GM06990 (cell line): ENCODE results near the gene DNAI2.
"Not testable (repeated sequence)": the region's sequence is repeated elsewhere in the genome, so short reads cannot be mapped to it uniquely, and the experiment has no call there.

ENCODE experiments used
- DNase-seq: peaks from one replicate; pipeline ENCODE4 v3.0.0-alpha.2; 2011; ENCODE audit not compliant: insufficient read length; ENCODE audit errors: extremely low read depth
- H3K27me3 ChIP-seq: replicated peaks from 2 replicates; pipeline ENCODE4 v1.6.0; 2011; ENCODE audit warnings: low read length; ENCODE audit not compliant: control insufficient read depth, insufficient read depth
- H3K36me3 ChIP-seq: 2 replicates; pipeline ENCODE4 v1.5.1; 2011; ENCODE audit warnings: low read length; ENCODE audit not compliant: control insufficient read depth, insufficient read depth
- H3K4me3 ChIP-seq: replicated peaks from 2 replicates; pipeline ENCODE4 v1.5.1; 2011; ENCODE audit warnings: low read depth, mild to moderate bottlenecking, control low read depth, low read length
- TF ChIP-seq, protein P1 (sequence below): IDR thresholded peaks from 2 replicates; pipeline ENCODE4 v1.5.1; 2011; ENCODE audit warnings: low read length, control low read depth, mild to moderate bottlenecking, inconsistent platforms; ENCODE audit not compliant: insufficient read depth, poor library complexity, severe bottlenecking

Gene DNAI2

DNA sequence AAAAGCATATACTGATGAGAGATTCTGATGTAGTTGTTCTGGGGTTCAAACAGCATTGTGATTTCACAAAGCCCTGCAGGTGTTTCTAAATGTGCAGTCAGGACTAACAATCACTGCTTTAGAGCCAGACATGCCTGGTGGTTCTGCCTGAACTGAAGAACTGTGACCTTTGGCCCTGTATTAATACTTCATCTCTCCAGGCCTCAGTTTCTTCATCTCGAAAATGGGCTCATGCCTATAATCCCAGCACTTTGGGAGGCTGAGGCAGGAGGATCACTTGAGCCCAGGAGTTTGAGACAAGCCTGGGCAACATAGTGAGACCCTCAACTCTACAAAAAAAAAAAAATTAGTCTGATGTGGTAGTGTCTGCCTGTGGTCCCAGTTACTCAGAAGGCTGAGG lies 3.9 kb downstream of the DNAI2 start:
- no peak for DNase-seq
- Histone ChIP-seq H3K27me3 (no peaks in the 10 kb centered on the region; the same call in 1 of the 2 replicates), H3K4me3 (no peak overlapping the region), H3K36me3 (no peaks in the 10 kb centered on the region)
- TF ChIP-seq, protein P1, sequence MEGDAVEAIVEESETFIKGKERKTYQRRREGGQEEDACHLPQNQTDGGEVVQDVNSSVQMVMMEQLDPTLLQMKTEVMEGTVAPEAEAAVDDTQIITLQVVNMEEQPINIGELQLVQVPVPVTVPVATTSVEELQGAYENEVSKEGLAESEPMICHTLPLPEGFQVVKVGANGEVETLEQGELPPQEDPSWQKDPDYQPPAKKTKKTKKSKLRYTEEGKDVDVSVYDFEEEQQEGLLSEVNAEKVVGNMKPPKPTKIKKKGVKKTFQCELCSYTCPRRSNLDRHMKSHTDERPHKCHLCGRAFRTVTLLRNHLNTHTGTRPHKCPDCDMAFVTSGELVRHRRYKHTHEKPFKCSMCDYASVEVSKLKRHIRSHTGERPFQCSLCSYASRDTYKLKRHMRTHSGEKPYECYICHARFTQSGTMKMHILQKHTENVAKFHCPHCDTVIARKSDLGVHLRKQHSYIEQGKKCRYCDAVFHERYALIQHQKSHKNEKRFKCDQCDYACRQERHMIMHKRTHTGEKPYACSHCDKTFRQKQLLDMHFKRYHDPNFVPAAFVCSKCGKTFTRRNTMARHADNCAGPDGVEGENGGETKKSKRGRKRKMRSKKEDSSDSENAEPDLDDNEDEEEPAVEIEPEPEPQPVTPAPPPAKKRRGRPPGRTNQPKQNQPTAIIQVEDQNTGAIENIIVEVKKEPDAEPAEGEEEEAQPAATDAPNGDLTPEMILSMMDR: no peak

DNA sequence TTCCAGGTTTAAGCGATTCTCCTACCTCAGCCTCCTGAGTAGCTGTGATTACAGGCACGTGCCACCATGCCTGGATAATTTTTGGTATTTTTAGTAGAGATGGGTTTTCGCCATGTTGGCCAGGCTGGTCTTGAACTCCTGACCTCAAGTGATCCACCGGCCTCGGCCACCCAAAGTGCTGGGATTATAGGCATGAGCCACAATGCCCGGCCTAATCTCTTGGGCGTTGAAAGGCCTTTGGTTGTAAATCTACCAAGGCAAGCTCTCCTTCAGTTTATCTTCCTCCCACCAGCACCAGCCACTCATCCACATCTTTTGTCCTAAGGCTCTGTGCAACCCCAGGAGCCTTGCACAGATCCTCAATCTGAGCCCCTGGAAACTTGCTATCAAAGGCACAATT lies 5.6 kb downstream of the DNAI2 start:
- H3K4me3 ChIP-seq, H3K27me3 ChIP-seq, DNase-seq, H3K36me3 ChIP-seq: not testable (repeated sequence)

DNA sequence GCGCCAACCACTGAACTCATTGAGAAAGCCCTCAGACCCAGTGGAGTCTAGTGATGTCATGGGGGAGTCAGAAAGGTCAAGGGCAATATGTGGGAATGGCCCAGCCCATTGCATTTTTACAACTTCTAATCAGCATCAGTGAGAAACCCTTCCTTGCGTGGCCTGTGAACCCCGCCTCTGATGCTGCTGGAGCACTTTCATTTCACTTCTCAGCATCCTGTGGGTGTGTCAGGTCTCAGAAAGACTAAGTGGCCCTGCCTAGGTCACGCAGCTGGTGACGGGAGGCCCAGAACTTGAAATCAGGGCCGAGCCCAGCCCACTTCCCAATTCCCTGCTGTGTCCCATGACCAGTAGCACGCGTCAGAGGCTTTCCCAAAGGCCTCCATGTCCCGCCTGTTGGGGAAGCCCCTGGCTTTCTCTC lies 6.1 kb downstream of the DNAI2 start:
- no peaks in the 10 kb centered on the region for H3K27me3 ChIP-seq
- H3K4me3 ChIP-seq: no peak overlapping the region
- no peaks in the 10 kb centered on the region for H3K36me3 ChIP-seq
- TF ChIP-seq, protein P1: no peak
- peak; percentile 43 for DNase-seq

DNA sequence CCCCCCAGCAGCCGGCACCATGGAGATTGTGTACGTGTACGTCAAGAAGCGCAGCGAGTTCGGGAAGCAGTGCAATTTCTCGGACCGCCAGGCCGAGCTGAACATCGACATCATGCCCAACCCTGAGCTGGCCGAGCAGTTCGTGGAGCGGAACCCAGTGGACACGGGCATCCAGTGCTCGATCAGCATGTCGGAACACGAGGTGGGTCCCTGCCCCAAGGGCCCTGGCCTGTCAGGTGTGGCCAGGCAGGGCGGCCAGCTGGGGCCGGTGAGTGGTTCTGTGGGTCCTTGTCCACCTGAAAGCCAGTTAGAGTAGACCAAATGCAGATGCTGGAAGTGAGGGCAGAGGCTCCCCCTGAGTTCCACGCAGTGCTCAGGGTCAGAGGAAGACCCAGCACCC lies 7.8 kb downstream of the DNAI2 start:
- no peaks in the 10 kb centered on the region for H3K36me3 ChIP-seq
- no peak overlapping the region for H3K4me3 ChIP-seq
- TF ChIP-seq, protein P1: no peak
- no peaks in the 10 kb centered on the region for H3K27me3 ChIP-seq
- DNase-seq: no peak

DNA sequence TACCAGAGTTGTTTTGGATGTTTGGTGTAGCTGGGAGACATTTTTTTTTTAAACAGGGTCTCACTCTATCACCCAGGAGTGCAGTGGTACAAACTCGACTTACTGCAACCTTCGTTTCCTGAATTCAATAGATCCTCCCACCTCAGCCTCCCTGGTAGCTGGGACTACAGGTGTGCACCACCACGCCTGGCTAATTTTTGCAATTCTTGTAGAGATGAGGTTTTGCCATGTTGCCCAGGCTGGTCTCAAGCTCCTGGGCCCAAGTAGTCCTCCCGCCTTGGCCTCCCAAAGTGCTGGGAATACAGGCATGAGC lies 8.2 kb downstream of the DNAI2 start:
- not testable (repeated sequence) for H3K4me3 ChIP-seq, H3K27me3 ChIP-seq, DNase-seq, H3K36me3 ChIP-seq

DNA sequence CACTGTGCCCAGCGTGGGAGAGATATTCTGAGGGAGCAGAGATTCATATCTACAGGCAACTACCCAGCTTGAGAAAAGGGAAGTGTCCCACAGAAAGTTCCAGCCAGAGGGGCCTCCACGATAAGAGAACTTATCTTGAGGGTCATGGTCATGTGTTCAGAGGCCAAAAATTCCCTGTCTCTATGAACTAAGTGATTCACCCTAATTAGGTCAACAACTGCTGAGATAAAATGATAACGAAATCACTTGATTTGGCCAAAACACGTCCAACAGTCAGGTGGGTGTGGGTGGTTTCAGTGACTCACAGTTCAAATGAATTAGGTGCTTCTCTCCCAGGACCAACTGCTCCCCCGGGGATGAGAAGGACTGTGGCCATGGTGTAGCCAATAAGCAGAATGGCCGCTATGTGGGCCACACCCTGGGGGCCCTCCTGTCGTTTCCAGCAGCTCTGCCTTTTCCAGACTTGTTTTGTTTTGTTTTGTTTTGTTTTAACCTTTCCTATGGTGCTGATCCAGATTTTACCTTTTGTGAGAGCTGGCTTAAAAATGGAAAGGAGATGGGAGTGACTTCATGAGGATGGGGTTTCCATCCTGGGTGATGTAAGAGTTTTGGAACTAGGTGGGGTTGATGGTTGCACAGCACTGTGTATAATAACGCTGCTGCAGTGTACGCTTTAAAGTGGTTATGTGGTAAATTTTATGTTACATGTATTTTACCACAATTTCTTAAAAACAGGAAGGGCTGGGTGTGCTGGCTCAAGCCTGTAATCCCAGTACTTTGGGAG lies 8.7 kb downstream of the DNAI2 start:
- Histone ChIP-seq H3K27me3 (no peaks in the 10 kb centered on the region), H3K4me3 (no peak overlapping the region), H3K36me3 (no peaks in the 10 kb centered on the region)
- TF ChIP-seq, protein P1: no peak
- peak; percentile 44 for DNase-seq

DNA sequence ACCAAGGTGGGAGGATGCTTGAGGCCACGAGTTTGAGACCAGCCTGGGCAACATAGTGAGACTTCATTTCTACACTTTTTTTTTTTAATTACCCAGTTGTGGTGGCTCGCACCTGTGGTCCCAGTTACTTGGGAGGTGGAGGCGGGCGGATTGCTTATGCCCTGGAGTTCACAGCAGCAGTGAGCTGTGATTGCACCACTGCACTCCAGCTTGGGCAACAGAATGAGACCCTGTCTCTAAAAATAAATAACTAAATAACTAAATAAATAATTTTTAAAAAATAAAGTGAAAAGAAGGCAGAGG lies 9.3 kb downstream of the DNAI2 start:
- DNase-seq: no peak
- Histone ChIP-seq H3K27me3 (no peaks in the 10 kb centered on the region), H3K36me3 (no peaks in the 10 kb centered on the region), H3K4me3 (no peak overlapping the region)
- TF ChIP-seq, protein P1: no peak
